OCI-LY3 (cell line): ENCODE data around the gene VASH1.

Experiments used
- H2AFZ ChIP-seq: fragments of 200-600, 300-600 bp; shearing (Covaris generic); 2 replicates; pipeline ENCODE4 v1.6.0; 2014; ENCODE audit warnings: antibody characterized with exemption, low read depth, low read length
- H3K27ac ChIP-seq: fragments of 200-600, 300-600 bp; sonication (generic); 2 replicates; pipeline ENCODE4 v1.5.1; 2014; ENCODE audit warnings: mild to moderate bottlenecking, low read length, moderate library complexity, mixed read lengths
- H3K27me3 ChIP-seq: fragments of 200-600, 300-600 bp; sonication (generic); 2 replicates; pipeline ENCODE4 v1.6.1; 2014; ENCODE audit warnings: low read depth, low read length, mixed read lengths
- H3K36me3 ChIP-seq: fragments of 200-600, 300-600 bp; sonication (generic); replicated peaks from 2 replicates; pipeline ENCODE3; 2014; ENCODE audit warnings: low read depth, low read length, mixed read lengths
- H3K4me1 ChIP-seq: fragments of 300-600, 200-600 bp; sonication (generic); 2 replicates; pipeline ENCODE4 v1.6.1; 2014; ENCODE audit warnings: low read length, mixed read lengths
- H3K4me2 ChIP-seq: fragments of 200-600, 300-600 bp; sonication (generic); 2 replicates; pipeline ENCODE4 v1.6.1; 2014; ENCODE audit warnings: low read length, mixed read lengths
- H3K4me3 ChIP-seq: fragments of 300-600, 200-600 bp; sonication (generic); 2 replicates; pipeline ENCODE4 v1.5.1; 2014; ENCODE audit warnings: antibody characterized with exemption, mild to moderate bottlenecking, low read length, moderate library complexity
- H3K79me2 ChIP-seq: fragments of 300-600, 200-600 bp; shearing (Covaris generic); 2 replicates; pipeline ENCODE4 v1.6.1; 2014; ENCODE audit warnings: mild to moderate bottlenecking, low read length, mixed read lengths
- H3K9ac ChIP-seq: fragments of 300-600, 200-600 bp; shearing (Covaris generic); 2 replicates; pipeline ENCODE4 v1.6.0; 2014; ENCODE audit warnings: mild to moderate bottlenecking, low read length, moderate library complexity
- H3K9me3 ChIP-seq: fragments of 200-600, 300-600 bp; shearing (Covaris generic); 2 replicates; pipeline ENCODE4 v1.6.1; 2014; ENCODE audit warnings: low read length, mixed read lengths; ENCODE audit not compliant: insufficient read depth
- H4K20me1 ChIP-seq: fragments of 200-600, 300-600 bp; sonication (generic); 2 replicates; pipeline ENCODE4 v1.6.1; 2016; ENCODE audit warnings: low read length, mixed read lengths; ENCODE audit not compliant: insufficient read depth
- CTCF ChIP-seq: fragments of 200-600, 300-600 bp; sonication (generic); IDR thresholded peaks from 2 replicates; pipeline ENCODE4 v1.5.1; 2014; ENCODE audit warnings: antibody characterized with exemption, low read length, low read depth
- EZH2phosphoT487 ChIP-seq: fragments of 200-600 bp; shearing (Covaris generic); IDR thresholded peaks from 2 replicates; pipeline ENCODE4 v1.6.1; 2018; ENCODE audit warnings: antibody characterized with exemption, mixed run types, low read depth

Gene VASH1

GRCh38 chr14:76770521-76771436 lies 9.5 kb downstream of the VASH1 start:
- Histone ChIP-seq H2AFZ (no peak overlapping the region), H3K4me3 (no peak overlapping the region), H3K4me1 (peaks cover 31% of the 10 kb centered on the region), H4K20me1 (no peaks in the 10 kb centered on the region), H3K36me3 (no peaks in the 10 kb centered on the region), H3K9me3 (no peaks in the 10 kb centered on the region), H3K9ac (no peak overlapping the region), H3K27me3 (no peaks in the 10 kb centered on the region; the same call in 1 of the 2 replicates), H3K4me2 (no peak overlapping the region), H3K27ac (no peak overlapping the region), H3K79me2 (no peaks in the 10 kb centered on the region)
- TF ChIP-seq EZH2phosphoT487 = no peak
- TF ChIP-seq CTCF = no peak

- Histone ChIP-seq H3K4me3 (no peak overlapping the region), H3K4me1 (peaks cover 31% of the 10 kb centered on the region), H3K9ac (no peak overlapping the region), H4K20me1 (no peaks in the 10 kb centered on the region), H3K79me2 (no peaks in the 10 kb centered on the region), H2AFZ (no peak overlapping the region), H3K27ac (no peak overlapping the region), H3K9me3 (no peaks in the 10 kb centered on the region), H3K36me3 (no peaks in the 10 kb centered on the region), H3K4me2 (peak overlapping the region; percentile 31), H3K27me3 (no peaks in the 10 kb centered on the region; the same call in 1 of the 2 replicates)
- TF ChIP-seq CTCF = no peak
- TF ChIP-seq EZH2phosphoT487 = no peak
Measured at GRCh38 chr14:76771437-76771980, 10.2 kb downstream of the VASH1 start.

GRCh38 chr14:76772300-76773187 lies 11.3 kb downstream of the VASH1 start:
- Histone ChIP-seq H3K27ac (no peak overlapping the region), H3K36me3 (no peaks in the 10 kb centered on the region), H4K20me1 (no peaks in the 10 kb centered on the region), H3K4me2 (no peak overlapping the region), H3K4me3 (no peak overlapping the region), H3K9ac (no peak overlapping the region), H3K9me3 (no peaks in the 10 kb centered on the region), H3K27me3 (no peaks in the 10 kb centered on the region; the same call in 1 of the 2 replicates), H3K79me2 (no peaks in the 10 kb centered on the region), H3K4me1 (peaks cover 28% of the 10 kb centered on the region), H2AFZ (no peak overlapping the region)
- TF ChIP-seq EZH2phosphoT487 (no peak), CTCF (no peak)
